Measurements from ENCODE around the gene KISS1R.
A peak's percentile ranks its signal among the peaks of the same experiment; 100 is the strongest.
"Not testable (repeated sequence)": the region's sequence is repeated elsewhere in the genome, so short reads cannot be mapped to it uniquely, and the experiment has no call there.

KISS1R gene

DNA sequence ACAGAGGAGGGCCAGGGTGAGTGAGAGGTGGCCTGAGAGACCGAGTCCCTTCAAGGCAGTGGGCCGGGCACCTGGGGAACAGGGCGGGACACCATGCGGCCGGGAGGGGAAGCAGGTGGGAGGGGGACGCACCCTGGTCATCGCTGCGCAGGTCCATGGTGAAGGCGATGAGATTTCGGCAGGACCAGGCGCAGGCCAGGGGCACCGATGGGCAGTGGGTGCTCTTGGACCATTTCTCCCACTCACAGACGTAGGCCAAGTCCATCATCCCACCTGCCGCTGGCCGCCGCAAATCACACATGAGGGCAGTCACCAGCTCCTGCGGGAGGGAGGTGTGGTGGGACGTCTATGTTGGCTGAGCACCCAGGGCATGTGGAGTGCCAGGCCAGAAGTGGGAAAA, 26.3 kb upstream of the KISS1R start:
- no peak overlapping the region for H2AK5ac ChIP-seq (ENCODE audit: low read length)
- H3K4me3 ChIP-seq (ENCODE audit: low read length): no peak overlapping the region
- H3K79me1 ChIP-seq (ENCODE audit: low read length): no peaks in the 10 kb centered on the region
- no peak overlapping the region for H2BK5ac ChIP-seq (ENCODE audit: low read length)
- H3K4ac ChIP-seq (ENCODE audit: low read depth, low read length): no peak overlapping the region
- no peak overlapping the region for H3K27ac ChIP-seq (ENCODE audit: low read depth, low read length)
- no peak for DNase-seq
- H3K9ac ChIP-seq (ENCODE audit: low read length): no peak overlapping the region
- H3K27me3 ChIP-seq (ENCODE audit: insufficient read depth, low read length, poor library complexity): no peaks in the 10 kb centered on the region
- H4K5ac ChIP-seq (ENCODE audit: low read length): no peak overlapping the region
- H3K79me2 ChIP-seq (ENCODE audit: control insufficient read depth, insufficient read depth, low read length): peaks cover 3% of the 10 kb centered on the region
- no peaks in the 10 kb centered on the region for H3K4me1 ChIP-seq (ENCODE audit: control insufficient read depth, low read depth, low read length)
- H3K18ac ChIP-seq (ENCODE audit: low read length): no peak overlapping the region
- peaks cover 1% of the 10 kb centered on the region for H3K36me3 ChIP-seq (ENCODE audit: control insufficient read depth, insufficient read depth, low read length)
- no peak overlapping the region for H2BK120ac ChIP-seq (ENCODE audit: low read depth, low read length)
- no peak overlapping the region for H4K8ac ChIP-seq (ENCODE audit: low read depth, low read length)
- no peak overlapping the region for H2BK15ac ChIP-seq (replicated peaks; ENCODE audit: low read depth)
- H3K4me2 ChIP-seq (ENCODE audit: low read length): no peak overlapping the region
- WGBS (ENCODE audit: extremely low coverage, insufficient coverage, low lambda C conversion rate): no CpG with 5 or more reads among the region's 18 CpGs
- H3K23ac ChIP-seq (ENCODE audit: low read length): no peak overlapping the region
- H3K56ac ChIP-seq (ENCODE audit: low read length): no peak overlapping the region

DNA sequence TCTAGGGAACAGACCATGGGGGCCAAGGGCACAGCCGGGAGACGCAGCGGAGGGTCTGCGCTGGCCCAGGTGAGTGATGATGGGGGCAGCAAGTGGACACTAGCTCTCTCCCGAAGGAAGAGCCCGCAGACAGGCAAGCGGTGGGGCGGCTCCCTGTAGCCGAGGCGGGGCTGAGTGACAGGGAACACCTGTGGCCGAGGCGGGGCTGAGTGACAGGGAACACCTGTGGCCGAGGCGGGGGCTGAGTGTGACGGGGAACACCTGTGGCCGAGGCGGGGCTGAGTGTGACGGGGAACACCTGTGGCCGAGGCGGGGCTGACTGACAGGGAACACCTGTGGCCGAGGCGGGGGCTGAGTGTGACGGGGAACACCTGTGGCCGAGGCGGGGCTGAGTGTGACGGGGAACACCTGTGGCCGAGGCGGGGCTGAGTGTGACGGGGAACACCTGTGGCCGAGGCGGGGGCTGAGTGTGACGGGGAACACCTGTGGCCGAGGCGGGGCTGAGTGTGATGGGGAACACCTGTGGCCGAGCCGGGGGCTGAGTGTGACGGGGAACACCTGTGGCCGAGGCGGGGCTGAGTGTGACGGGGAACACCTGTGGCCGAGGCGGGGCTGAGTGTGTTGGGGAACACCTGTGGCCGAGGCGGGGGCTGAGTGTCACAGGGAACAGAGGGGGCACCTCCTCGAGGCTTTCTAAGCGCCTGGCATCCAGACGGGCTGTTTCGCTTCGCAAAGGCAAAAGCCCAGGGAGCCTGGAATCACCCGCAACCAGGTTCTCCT, 25.5 kb upstream of the KISS1R start:
- H3K4me3 ChIP-seq (ENCODE audit: low read length); H3K27ac ChIP-seq (ENCODE audit: low read depth, low read length); H2BK5ac ChIP-seq (ENCODE audit: low read length); H3K27me3 ChIP-seq (ENCODE audit: insufficient read depth, low read length, poor library complexity); H3K4ac ChIP-seq (ENCODE audit: low read depth, low read length); H4K5ac ChIP-seq (ENCODE audit: low read length); H3K79me2 ChIP-seq (ENCODE audit: control insufficient read depth, insufficient read depth, low read length); H3K4me1 ChIP-seq (ENCODE audit: control insufficient read depth, low read depth, low read length); H2BK120ac ChIP-seq (ENCODE audit: low read depth, low read length); H3K23ac ChIP-seq (ENCODE audit: low read length); H3K36me3 ChIP-seq (ENCODE audit: control insufficient read depth, insufficient read depth, low read length); H2AK5ac ChIP-seq (ENCODE audit: low read length); H2BK15ac ChIP-seq (replicated peaks; ENCODE audit: low read depth); H3K4me2 ChIP-seq (ENCODE audit: low read length); H4K8ac ChIP-seq (ENCODE audit: low read depth, low read length); H3K18ac ChIP-seq (ENCODE audit: low read length); H3K79me1 ChIP-seq (ENCODE audit: low read length); DNase-seq: not testable (repeated sequence)
- no CpG with 5 or more reads among the region's 50 CpGs for WGBS (ENCODE audit: extremely low coverage, insufficient coverage, low lambda C conversion rate)
- H3K56ac ChIP-seq (ENCODE audit: low read length): peak overlapping the region; percentile 91
- H3K9ac ChIP-seq (ENCODE audit: low read length): peak overlapping the region; percentile 84

GRCh38 chr19:892243-892893, 24.8 kb upstream of the KISS1R start:
- no peak for DNase-seq
- no CpG with 5 or more reads among the region's 27 CpGs for WGBS (ENCODE audit: extremely low coverage, insufficient coverage, low lambda C conversion rate)

DNA sequence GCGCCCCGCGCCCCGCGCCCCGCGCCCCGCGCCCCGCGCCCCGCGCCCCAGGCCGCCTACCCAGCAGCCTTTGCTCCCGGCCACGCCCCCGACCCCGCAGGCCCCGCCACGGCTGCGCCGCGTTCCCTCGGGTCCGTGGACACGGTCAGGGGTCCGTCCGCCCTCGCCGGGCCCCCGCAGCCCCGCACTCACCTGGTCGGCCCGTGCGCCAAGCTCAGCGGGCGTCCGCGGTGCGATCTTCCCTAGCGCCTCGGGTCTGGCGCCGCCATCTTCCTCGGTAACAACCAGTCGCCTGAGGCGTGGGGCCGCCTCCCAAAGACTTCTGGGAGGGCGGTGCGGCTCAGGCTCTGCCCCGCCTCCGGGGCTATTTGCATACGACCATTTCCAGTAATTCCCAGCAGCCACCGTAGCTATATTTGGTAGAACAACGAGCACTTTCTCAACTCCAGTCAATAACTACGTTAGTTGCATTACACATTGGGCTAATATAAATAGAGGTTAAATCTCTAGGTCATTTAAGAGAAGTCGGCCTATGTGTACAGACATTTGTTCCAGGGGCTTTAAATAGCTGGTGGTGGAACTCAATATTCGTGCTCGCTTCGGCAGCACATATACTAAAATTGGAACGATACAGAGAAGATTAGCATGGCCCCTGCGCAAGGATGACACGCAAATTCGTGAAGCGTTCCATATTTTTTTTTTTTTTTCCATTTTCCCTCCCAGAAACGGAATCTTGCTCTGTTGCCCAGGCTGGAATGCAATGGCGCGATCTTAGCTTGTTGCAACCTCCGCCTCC, 24.0 kb upstream of the KISS1R start, which contains the start of the genes MED16 and RNU6-9:
MED16 (minus strand) TSS at position 294 of the 796 bp plus-strand sequence. CDS start 2,056 bp downstream, outside the sequence.
RNU6-9 (plus strand) TSS at position 591 of the 796 bp plus-strand sequence.
- Histone ChIP-seq H3K4me1 (ENCODE audit: control insufficient read depth, low read depth, low read length) (no peaks in the 10 kb centered on the region), H2BK15ac (replicated peaks; ENCODE audit: low read depth) (no peak within 1 kb of the TSS), H3K56ac (ENCODE audit: low read length) (peak within 1 kb of the TSS; percentile 99), H2BK5ac (ENCODE audit: low read length) (peak within 1 kb of the TSS; percentile 97), H3K4ac (ENCODE audit: low read depth, low read length) (peak within 1 kb of the TSS; percentile 89), H2AK5ac (ENCODE audit: low read length) (peak within 1 kb of the TSS; percentile 38), H3K23ac (ENCODE audit: low read length) (peak within 1 kb of the TSS; percentile 94), H3K27me3 (ENCODE audit: insufficient read depth, low read length, poor library complexity) (no peaks in the 10 kb centered on the region), H3K18ac (ENCODE audit: low read length) (peak within 1 kb of the TSS; percentile 98), H3K4me3 (ENCODE audit: low read length) (peak within 1 kb of the TSS; percentile 83), H2BK120ac (ENCODE audit: low read depth, low read length) (peak within 1 kb of the TSS; percentile 82), H3K79me2 (ENCODE audit: control insufficient read depth, insufficient read depth, low read length) (peaks cover 3% of the 10 kb centered on the region), H3K9ac (ENCODE audit: low read length) (peak within 1 kb of the TSS; percentile 96), H4K5ac (ENCODE audit: low read length) (no peak within 1 kb of the TSS), H4K8ac (ENCODE audit: low read depth, low read length) (peak within 1 kb of the TSS; percentile 97), H3K27ac (ENCODE audit: low read depth, low read length) (peak within 1 kb of the TSS; percentile 92), H3K4me2 (ENCODE audit: low read length) (peak within 1 kb of the TSS; percentile 78), H3K36me3 (ENCODE audit: control insufficient read depth, insufficient read depth, low read length) (no peaks in the 10 kb centered on the region), H3K79me1 (ENCODE audit: low read length) (no peaks in the 10 kb centered on the region)
- DNase-seq: peak; percentile 95
- no CpG with 5 or more reads among the region's 69 CpGs for WGBS (ENCODE audit: extremely low coverage, insufficient coverage, low lambda C conversion rate)

More at GRCh38 chr19:892243-892893, 24.8 kb upstream of the KISS1R start:
- Histone ChIP-seq H3K4me1 (ENCODE audit: control insufficient read depth, low read depth, low read length) (no peaks in the 10 kb centered on the region), H4K8ac (ENCODE audit: low read depth, low read length) (peak overlapping the region; percentile 97), H3K9ac (ENCODE audit: low read length) (peak overlapping the region; percentile 84), H3K27me3 (ENCODE audit: insufficient read depth, low read length, poor library complexity) (no peaks in the 10 kb centered on the region), H2BK5ac (ENCODE audit: low read length) (no peak overlapping the region), H3K18ac (ENCODE audit: low read length) (peak overlapping the region; percentile 98), H3K79me2 (ENCODE audit: control insufficient read depth, insufficient read depth, low read length) (peaks cover 3% of the 10 kb centered on the region), H3K56ac (ENCODE audit: low read length) (peak overlapping the region; percentile 91), H2AK5ac (ENCODE audit: low read length) (peak overlapping the region; percentile 38), H3K27ac (ENCODE audit: low read depth, low read length) (no peak overlapping the region), H4K5ac (ENCODE audit: low read length) (no peak overlapping the region), H3K4me3 (ENCODE audit: low read length) (peak overlapping the region; percentile 63), H3K79me1 (ENCODE audit: low read length) (no peaks in the 10 kb centered on the region), H2BK15ac (replicated peaks; ENCODE audit: low read depth) (no peak overlapping the region), H2BK120ac (ENCODE audit: low read depth, low read length) (no peak overlapping the region), H3K36me3 (ENCODE audit: control insufficient read depth, insufficient read depth, low read length) (no peaks in the 10 kb centered on the region), H3K23ac (ENCODE audit: low read length) (no peak overlapping the region), H3K4me2 (ENCODE audit: low read length) (peak overlapping the region; percentile 78), H3K4ac (ENCODE audit: low read depth, low read length) (peak overlapping the region; percentile 89)

GRCh38 chr19:896434-896833, 20.7 kb upstream of the KISS1R start:
- H4K5ac ChIP-seq (ENCODE audit: low read length): no peak overlapping the region
- peaks cover 3% of the 10 kb centered on the region for H3K79me2 ChIP-seq (ENCODE audit: control insufficient read depth, insufficient read depth, low read length)
- no peak overlapping the region for H3K18ac ChIP-seq (ENCODE audit: low read length)
- H3K56ac ChIP-seq (ENCODE audit: low read length): no peak overlapping the region
- no peak overlapping the region for H2BK5ac ChIP-seq (ENCODE audit: low read length)
- DNase-seq: no peak
- H3K27ac ChIP-seq (ENCODE audit: low read depth, low read length): no peak overlapping the region
- no peak overlapping the region for H4K8ac ChIP-seq (ENCODE audit: low read depth, low read length)
- H3K79me1 ChIP-seq (ENCODE audit: low read length): no peaks in the 10 kb centered on the region
- no peak overlapping the region for H3K9ac ChIP-seq (ENCODE audit: low read length)
- H3K4me1 ChIP-seq (ENCODE audit: control insufficient read depth, low read depth, low read length): no peaks in the 10 kb centered on the region
- no peak overlapping the region for H2BK15ac ChIP-seq (replicated peaks; ENCODE audit: low read depth)
- no peak overlapping the region for H2AK5ac ChIP-seq (ENCODE audit: low read length)
- H2BK120ac ChIP-seq (ENCODE audit: low read depth, low read length): no peak overlapping the region
- no peak overlapping the region for H3K23ac ChIP-seq (ENCODE audit: low read length)
- no peak overlapping the region for H3K4me3 ChIP-seq (ENCODE audit: low read length)
- no peak overlapping the region for H3K4ac ChIP-seq (ENCODE audit: low read depth, low read length)
- no peaks in the 10 kb centered on the region for H3K36me3 ChIP-seq (ENCODE audit: control insufficient read depth, insufficient read depth, low read length)
- H3K27me3 ChIP-seq (ENCODE audit: insufficient read depth, low read length, poor library complexity): no peaks in the 10 kb centered on the region
- no peak overlapping the region for H3K4me2 ChIP-seq (ENCODE audit: low read length)
- WGBS (ENCODE audit: extremely low coverage, insufficient coverage, low lambda C conversion rate): no CpG with 5 or more reads among the region's 10 CpGs

All from mesendoderm (in vitro differentiated cells).